ENCODE measurements around the gene CLSTN3. TPM values are rescaled to one million over a fixed set of nuclear protein-coding genes. Genes with fewer than 3 reads are reported as not detected.
A peak's percentile ranks its signal among the peaks of the same experiment; 100 is the strongest.

Gene CLSTN3
- total and polyA plus RNA-seq, 2 of the 13 experiments (the other 11 are each of a cell fraction or from before 2014, with no cell fraction given) = 26.2 to 94.1 TPM

DNA sequence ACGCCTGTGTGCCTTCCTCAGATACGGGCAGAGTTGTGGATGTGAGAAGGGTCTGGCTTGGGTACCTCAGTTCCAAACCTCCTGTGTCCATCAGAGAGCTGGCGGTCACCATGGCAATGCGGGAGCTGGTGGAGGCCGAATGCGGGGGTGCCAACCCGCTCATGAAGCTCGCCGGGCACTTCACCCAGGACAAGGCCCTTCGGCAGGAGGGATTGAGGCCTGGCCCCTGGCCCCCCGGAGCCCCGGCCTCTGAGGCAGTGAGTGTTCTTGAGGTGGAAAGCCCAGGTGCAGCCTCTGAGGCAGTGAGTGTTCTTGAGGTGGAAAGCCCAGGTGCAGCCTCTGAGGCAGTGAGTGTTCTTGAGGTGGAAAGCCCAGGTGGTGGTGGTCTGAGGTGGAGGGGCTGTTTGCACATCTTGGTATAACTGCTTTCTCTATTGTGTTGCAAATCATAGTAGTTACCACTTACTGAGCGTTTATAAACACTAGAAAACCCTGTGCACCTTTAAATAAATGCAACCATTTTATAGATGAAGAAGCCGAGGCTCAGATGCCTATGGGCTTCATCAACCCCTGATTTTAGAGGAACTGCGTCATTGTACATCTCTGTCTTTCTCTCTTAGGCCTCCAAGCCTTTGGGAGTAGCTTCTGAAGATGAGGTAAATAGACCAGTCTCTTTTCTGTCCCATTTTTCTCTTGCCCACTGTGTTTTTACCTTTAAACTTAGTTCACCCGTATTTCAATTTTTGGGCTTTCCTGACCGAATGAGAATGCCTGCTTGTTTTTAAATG lies 60.3 kb downstream of the CLSTN3 start:
- POLR2A ChIA-PET = interaction anchor here (2.0 kb wide), 1 partner anchor 67 kb away, joined by 5 read pairs; no protein-coding TSS in a partner anchor
- DNase-seq (ENCODE audit: low spot score) = peak; percentile 12
- H3K9me3 ChIP-seq (ENCODE audit: low read length) = no peaks in the 10 kb centered on the region
- peaks cover 5% of the 10 kb centered on the region for H3K79me2 ChIP-seq (ENCODE audit: insufficient read depth, low read length)
- ATAC-seq = peak; percentile 42
- FAIRE-seq = peak; percentile 18
- no TSS peak for BruUV-seq (replicated peaks)
- H3K36me3 ChIP-seq (replicated peaks in 1 of 2; ENCODE audit: control insufficient read depth in 1 of 2, insufficient read depth in 2 of 2, low read length in 2 of 2) = peaks cover 0 to 14% of the 10 kb centered on the region in 2 experiments; a peak in 2 of 5 replicates
- H4K20me1 ChIP-seq (ENCODE audit: insufficient read depth, low read length) = no peaks in the 10 kb centered on the region
- peak overlapping the region; percentile 86 for H3K4me2 ChIP-seq (ENCODE audit: low read depth, low read length)
- H3K4me3 ChIP-seq (replicated peaks in 1 of 3; ENCODE audit: insufficient read depth in 1 of 3, low read depth in 2 of 3, low read length in 3 of 3) = peak overlapping the region; percentile 77 to 95 (median 84)
- H3K4me1 ChIP-seq (ENCODE audit: insufficient read depth, low read length) = peaks cover 43% of the 10 kb centered on the region
- H2AFZ ChIP-seq (ENCODE audit: low read length) = no peak overlapping the region
- WGBS (ENCODE audit: low lambda C conversion rate) = 89% methylated on average over 5 of the region's 17 CpGs
- H3K9ac ChIP-seq (ENCODE audit: insufficient read depth, low read depth, low read length) = peak overlapping the region; percentile 67
- CTCF ChIA-PET (ENCODE audit: low intra/inter-chr PET ratio, low total read pairs) = no interaction called here
- intact Hi-C loops (cut with micrococcal nuclease; ENCODE audit: unreplicated experiment) = no loop called here
- in situ Hi-C loops (cut with HindIII; ENCODE audit: extremely low pct_ligation_motif_present, low pct_unique_long_range_greater_than_20kb) = no loop called here
- peak overlapping the region; percentile 50 for H3K27ac ChIP-seq (ENCODE audit: extremely low read length, insufficient read depth, low read length)
- H3K27me3 ChIP-seq (ENCODE audit: control insufficient read depth in 1 of 2, insufficient read depth in 2 of 2, low read length in 2 of 2) = no peaks in the 10 kb centered on the region; a peak in 1 of 5 replicates
- peak; percentile 17; the same call in 1 of the 2 replicates for TF ChIP-seq RFX1 (IDR thresholded peaks at IDR 0.05)
- TF ChIP-seq TBX2 (CRISPR knock-in tag; IDR thresholded peaks at IDR 0.05; ENCODE audit: borderline replicate concordance) = 0 out of 2 replicates have a peak, but pooled peaks have one; percentile 30
- 0 out of 2 replicates have a peak, but pooled peaks have one; percentile 10 for TF ChIP-seq PCBP1 (IDR thresholded peaks at IDR 0.05; ENCODE audit: borderline replicate concordance, low read depth, low read length)
- TF ChIP-seq MIER2 (CRISPR knock-in tag; IDR thresholded peaks at IDR 0.05) = no peak
- peak; percentile 28; the same call in 1 of the 2 replicates for TF ChIP-seq RFX3 (CRISPR knock-in tag; IDR thresholded peaks at IDR 0.05)
- no peak for TF ChIP-seq ZNF317 (CRISPR knock-in tag; IDR thresholded peaks at IDR 0.05)
- TF ChIP-seq, protein P1, sequence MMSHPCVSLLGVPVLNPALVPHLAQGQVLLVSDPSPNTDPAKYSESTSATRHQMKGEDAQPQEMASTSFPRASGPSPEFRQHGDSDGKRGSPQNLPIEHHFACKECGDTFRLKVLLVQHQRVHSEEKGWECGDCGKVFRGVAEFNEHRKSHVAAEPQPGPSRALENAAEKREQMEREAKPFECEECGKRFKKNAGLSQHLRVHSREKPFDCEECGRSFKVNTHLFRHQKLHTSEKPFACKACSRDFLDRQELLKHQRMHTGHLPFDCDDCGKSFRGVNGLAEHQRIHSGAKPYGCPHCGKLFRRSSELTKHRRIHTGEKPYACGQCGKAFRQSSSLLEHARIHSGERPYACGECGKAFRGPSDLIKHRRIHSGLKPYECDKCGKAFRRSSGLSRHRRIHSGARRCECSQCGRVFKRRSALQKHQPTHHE (CRISPR knock-in tag; IDR thresholded peaks at IDR 0.05; ENCODE audit: borderline replicate concordance) = no peak
- TF ChIP-seq TAF15 (IDR thresholded peaks at IDR 0.05; ENCODE audit: low read depth, low read length, poor library complexity, severe bottlenecking) = no peak
- TF ChIP-seq ZNF383 (CRISPR knock-in tag; IDR thresholded peaks at IDR 0.05; ENCODE audit: borderline replicate concordance) = no peak
- TF ChIP-seq STAT5B (CRISPR knock-in tag; IDR thresholded peaks at IDR 0.05) = no peak
- no peak for TF ChIP-seq ZNF331 (CRISPR knock-in tag; IDR thresholded peaks at IDR 0.05)
- no peak for TF ChIP-seq KLF11 (CRISPR knock-in tag; IDR thresholded peaks at IDR 0.05)
- TF ChIP-seq EED (CRISPR knock-in tag; IDR thresholded peaks at IDR 0.05) = peak; percentile 47; the same call in 1 of the 2 replicates
- no peak for TF ChIP-seq ZNF713 (CRISPR knock-in tag; IDR thresholded peaks at IDR 0.05)
- no peak for TF ChIP-seq PHF5A (CRISPR knock-in tag; IDR thresholded peaks at IDR 0.05; ENCODE audit: low read depth, unreplicated experiment)
- TF ChIP-seq, protein P2, sequence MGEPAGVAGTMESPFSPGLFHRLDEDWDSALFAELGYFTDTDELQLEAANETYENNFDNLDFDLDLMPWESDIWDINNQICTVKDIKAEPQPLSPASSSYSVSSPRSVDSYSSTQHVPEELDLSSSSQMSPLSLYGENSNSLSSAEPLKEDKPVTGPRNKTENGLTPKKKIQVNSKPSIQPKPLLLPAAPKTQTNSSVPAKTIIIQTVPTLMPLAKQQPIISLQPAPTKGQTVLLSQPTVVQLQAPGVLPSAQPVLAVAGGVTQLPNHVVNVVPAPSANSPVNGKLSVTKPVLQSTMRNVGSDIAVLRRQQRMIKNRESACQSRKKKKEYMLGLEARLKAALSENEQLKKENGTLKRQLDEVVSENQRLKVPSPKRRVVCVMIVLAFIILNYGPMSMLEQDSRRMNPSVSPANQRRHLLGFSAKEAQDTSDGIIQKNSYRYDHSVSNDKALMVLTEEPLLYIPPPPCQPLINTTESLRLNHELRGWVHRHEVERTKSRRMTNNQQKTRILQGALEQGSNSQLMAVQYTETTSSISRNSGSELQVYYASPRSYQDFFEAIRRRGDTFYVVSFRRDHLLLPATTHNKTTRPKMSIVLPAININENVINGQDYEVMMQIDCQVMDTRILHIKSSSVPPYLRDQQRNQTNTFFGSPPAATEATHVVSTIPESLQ (CRISPR knock-in tag; conservative IDR thresholded peaks at IDR 0.05) = no peak
- TF ChIP-seq AGO2 (optimal IDR thresholded peaks at IDR 0.05; ENCODE audit: low read depth, low read length) = peak; percentile 21
- TF ChIP-seq ZNF20 (CRISPR knock-in tag; IDR thresholded peaks at IDR 0.05) = no peak
- TF ChIP-seq, protein P3, sequence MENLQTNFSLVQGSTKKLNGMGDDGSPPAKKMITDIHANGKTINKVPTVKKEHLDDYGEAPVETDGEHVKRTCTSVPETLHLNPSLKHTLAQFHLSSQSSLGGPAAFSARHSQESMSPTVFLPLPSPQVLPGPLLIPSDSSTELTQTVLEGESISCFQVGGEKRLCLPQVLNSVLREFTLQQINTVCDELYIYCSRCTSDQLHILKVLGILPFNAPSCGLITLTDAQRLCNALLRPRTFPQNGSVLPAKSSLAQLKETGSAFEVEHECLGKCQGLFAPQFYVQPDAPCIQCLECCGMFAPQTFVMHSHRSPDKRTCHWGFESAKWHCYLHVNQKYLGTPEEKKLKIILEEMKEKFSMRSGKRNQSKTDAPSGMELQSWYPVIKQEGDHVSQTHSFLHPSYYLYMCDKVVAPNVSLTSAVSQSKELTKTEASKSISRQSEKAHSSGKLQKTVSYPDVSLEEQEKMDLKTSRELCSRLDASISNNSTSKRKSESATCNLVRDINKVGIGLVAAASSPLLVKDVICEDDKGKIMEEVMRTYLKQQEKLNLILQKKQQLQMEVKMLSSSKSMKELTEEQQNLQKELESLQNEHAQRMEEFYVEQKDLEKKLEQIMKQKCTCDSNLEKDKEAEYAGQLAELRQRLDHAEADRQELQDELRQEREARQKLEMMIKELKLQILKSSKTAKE (CRISPR knock-in tag; IDR thresholded peaks at IDR 0.05; ENCODE audit: borderline replicate concordance) = no peak

Measured in HepG2 (cell line).